A549 (cell line): ENCODE data around the gene ERLIN1. TPM values are rescaled to one million over a fixed set of nuclear protein-coding genes. Genes with fewer than 3 reads are reported as not detected.
A peak's percentile ranks its signal among the peaks of the same experiment; 100 is the strongest.

ENCODE experiments used
- ATAC-seq, 2 experiments: fragments of 200-7000 bp in 1 of 2; fragments of >200 bp in 1 of 2; cut with Nextera tagmentation in 1 of 2; cut with Tn5 transposase in 1 of 2; 3 replicates each; pipeline versions ENCODE4 v1.8.0 to v1.9.1; 2018 to 2020; ENCODE audit warnings: mild to moderate bottlenecking in 1 of 2, moderate library complexity in 1 of 2
- CTCF ChIA-PET: fragments of 300-600 bp; sonication (Branson Sonifier 250); formaldehyde crosslinking; extraction: SDS; loops from one replicate; lab custom pipeline; 2021; ENCODE audit warnings: antibody characterized with exemption, inconsistent platforms; lab: Yijun Ruan, JAX
- POLR2A ChIA-PET: fragments of 350-600 bp; formaldehyde crosslinking; extraction: SDS; loops from one replicate; lab custom pipeline; 2021; ENCODE audit warnings: antibody characterized with exemption, inconsistent platforms; lab: Yijun Ruan, JAX
- DNase-seq, 2 experiments: peaks; one replicate each; pipeline versions ENCODE4 v3.0.0 to v3.0.0-alpha.2; 2011 to 2016; ENCODE audit warnings: low read depth in 1 of 2, low spot score in 1 of 2
- FAIRE-seq: peaks from 2 replicates; lab custom pipeline; 2011; peaks lifted over from hg19 to GRCh38; lab: Jason Lieb, UNC
- H3K27ac ChIP-seq, 2 experiments: fragments of >200 bp; sonication (Bioruptor Twin); formaldehyde crosslinking; 3 replicates each; pipeline ENCODE4 v1.5.1; 2016 to 2017
- H3K4me1 ChIP-seq: fragments of >200 bp; sonication (Bioruptor Twin); formaldehyde crosslinking; 3 replicates; pipeline ENCODE4 v1.6.1; 2016
- H3K4me2 ChIP-seq: fragments of >200 bp; sonication (Bioruptor Twin); formaldehyde crosslinking; 3 replicates; pipeline ENCODE4 v1.6.1; 2016
- H3K4me3 ChIP-seq: fragments of >200 bp; sonication (Bioruptor Twin); formaldehyde crosslinking; 3 replicates; pipeline ENCODE4 v1.5.1; 2016
- H3K9me3 ChIP-seq: fragments of >200 bp; sonication (Bioruptor Twin); formaldehyde crosslinking; 3 replicates; pipeline ENCODE4 v1.6.1; 2016
- BHLHE40 ChIP-seq: IDR thresholded peaks from 2 replicates; pipeline ENCODE4 v1.6.1; 2012; ENCODE audit warnings: low read depth, low read length, inconsistent platforms
- CEBPB ChIP-seq, 2 experiments: fragments of >200 bp in 1 of 2; sonication (Bioruptor Twin) in 1 of 2; formaldehyde crosslinking in 1 of 2; IDR thresholded peaks; 2 replicates each; pipeline ENCODE4 v1.6.1; 2012 to 2016
- CHD4 ChIP-seq: fragments of 200-600 bp; sonication (generic); IDR thresholded peaks from 2 replicates; pipeline ENCODE4 v1.6.1; 2016; ENCODE audit warnings: antibody characterized with exemption, mild to moderate bottlenecking, borderline replicate concordance
- EP300 ChIP-seq, 2 experiments: fragments of >200 bp; sonication (Bioruptor Twin); formaldehyde crosslinking; IDR thresholded peaks; 2 replicates in 1 of 2; 3 replicates in 1 of 2; pipeline ENCODE4 v1.6.1; 2016 to 2017
- FOSB ChIP-seq: fragments of 250-450 bp; sonication (Bioruptor Pico); IDR thresholded peaks from 2 replicates; pipeline ENCODE4 v1.5.0; 2020; ENCODE audit warnings: mild to moderate bottlenecking, moderate library complexity
- FOSL2 ChIP-seq, 2 experiments: fragments of 450-650 bp in 1 of 2; fragments of >200 bp in 1 of 2; sonication (Bioruptor Twin) in 1 of 2; formaldehyde crosslinking; IDR thresholded peaks; 2 replicates each; pipeline versions ENCODE4 v1.5.0 to v1.6.1; 2016 to 2020; ENCODE audit warnings: mild to moderate bottlenecking in 1 of 2, moderate library complexity in 1 of 2
- GATA3 ChIP-seq: IDR thresholded peaks from 2 replicates; pipeline ENCODE4 v1.6.1; 2012; ENCODE audit warnings: borderline replicate concordance
- HDAC2 ChIP-seq: fragments of 200-600 bp; sonication (generic); IDR thresholded peaks from 2 replicates; pipeline ENCODE4 v1.6.1; 2016
- HEYL ChIP-seq: fragments of 250-450 bp; sonication (Bioruptor Pico); IDR thresholded peaks from 2 replicates; pipeline ENCODE4 v1.8.0; 2021; ENCODE audit warnings: mild to moderate bottlenecking, moderate library complexity
- HOXA7 ChIP-seq: fragments of 250-450 bp; sonication (Bioruptor Pico); IDR thresholded peaks from 2 replicates; pipeline ENCODE4 v1.5.0; 2020; ENCODE audit warnings: mild to moderate bottlenecking, moderate library complexity
- HOXB13 ChIP-seq: fragments of 250-450 bp; sonication (Bioruptor Pico); IDR thresholded peaks from 2 replicates; pipeline ENCODE4 v1.5.0; 2020; ENCODE audit warnings: low read depth, mild to moderate bottlenecking, moderate library complexity
- HOXB5 ChIP-seq: fragments of 250-450 bp; sonication (Bioruptor Pico); IDR thresholded peaks from 2 replicates; pipeline ENCODE4 v1.5.0; 2020; ENCODE audit warnings: mild to moderate bottlenecking, moderate library complexity
- JUN ChIP-seq, 2 experiments: fragments of >200 bp; sonication (Bioruptor Twin); formaldehyde crosslinking; IDR thresholded peaks; 2 replicates in 1 of 2; 3 replicates in 1 of 2; pipeline ENCODE4 v1.6.1; 2016 to 2017
- KDM1A ChIP-seq: fragments of 200-600 bp; sonication (generic); IDR thresholded peaks from 2 replicates; pipeline ENCODE4 v1.6.1; 2016; ENCODE audit warnings: low read depth, mild to moderate bottlenecking
- MAFK ChIP-seq: fragments of 450-650 bp; IDR thresholded peaks from 2 replicates; pipeline ENCODE4 v1.6.1; 2014; ENCODE audit not compliant: partially characterized antibody
- MYC ChIP-seq: IDR thresholded peaks from 2 replicates; pipeline ENCODE4 v1.6.1; 2012; ENCODE audit warnings: mild to moderate bottlenecking, inconsistent platforms, low read length, improper control_type of control experiment, borderline replicate concordance
- NPAS2 ChIP-seq: fragments of 250-450 bp; sonication (Bioruptor Pico); IDR thresholded peaks from 2 replicates; pipeline ENCODE4 v1.8.0; 2022; ENCODE audit warnings: mild to moderate bottlenecking, moderate library complexity, borderline replicate concordance
- NR3C1 ChIP-seq: fragments of >200 bp; sonication (Bioruptor Twin); formaldehyde crosslinking; IDR thresholded peaks from 3 replicates; pipeline ENCODE4 v1.6.1; 2017
- PHF8 ChIP-seq: fragments of 200-600 bp; sonication (generic); IDR thresholded peaks from 2 replicates; pipeline ENCODE4 v1.6.1; 2016; ENCODE audit warnings: low read depth, mild to moderate bottlenecking, antibody characterized with exemption, moderate library complexity, borderline replicate concordance
- POLR2AphosphoS2 ChIP-seq: conservative IDR thresholded peaks from 2 replicates; pipeline ENCODE4 v1.6.1; 2012; ENCODE audit warnings: low read length, improper control_type of control experiment, inconsistent platforms
- RAD21 ChIP-seq, 2 experiments: fragments of >200 bp in 1 of 2; sonication (Bioruptor Twin) in 1 of 2; formaldehyde crosslinking in 1 of 2; IDR thresholded peaks in 1 of 2; conservative IDR thresholded peaks in 1 of 2; 2 replicates in 1 of 2; 3 replicates in 1 of 2; pipeline ENCODE4 v1.6.1; 2012 to 2018; ENCODE audit warnings: inconsistent platforms in 1 of 2
- RCOR1 ChIP-seq: fragments of 150-350 bp; IDR thresholded peaks from 2 replicates; pipeline ENCODE4 v1.6.1; 2014; ENCODE audit warnings: antibody characterized with exemption, low read length, low read depth
- RFX5 ChIP-seq: fragments of 450-650 bp; IDR thresholded peaks from 2 replicates; pipeline ENCODE4 v1.7.1; 2014; ENCODE audit warnings: antibody characterized with exemption, mild to moderate bottlenecking, moderate library complexity
- RNF2 ChIP-seq: fragments of 200-600 bp; sonication (generic); IDR thresholded peaks from 2 replicates; pipeline ENCODE4 v1.6.1; 2016; ENCODE audit warnings: low read depth, mild to moderate bottlenecking, antibody characterized with exemption, moderate library complexity, borderline replicate concordance
- SMC3 ChIP-seq: fragments of >200 bp; sonication (Bioruptor Twin); formaldehyde crosslinking; IDR thresholded peaks from 3 replicates; pipeline ENCODE4 v1.6.1; 2018; ENCODE audit warnings: inconsistent platforms
- TFCP2L1 ChIP-seq: fragments of 250-450 bp; sonication (Bioruptor Pico); IDR thresholded peaks from 2 replicates; pipeline ENCODE4 v1.5.0; 2021; ENCODE audit warnings: mild to moderate bottlenecking
- ZFP36 ChIP-seq: fragments of 450-650 bp; IDR thresholded peaks from 2 replicates; pipeline ENCODE4 v1.6.1; 2014; ENCODE audit warnings: borderline replicate concordance; ENCODE audit not compliant: partially characterized antibody
- WGBS: methylation state at CpG from one replicate; pipeline ENCODE4 v1.1.6; 2017; ENCODE audit errors: missing lambda C conversion rate; 5-methylcytosine and 5-hydroxymethylcytosine counted together
- polyA plus RNA-seq, 4 experiments: library from polyadenylated mRNA; depleted of rRNA in 3 of 4; stranded (reverse); fragments of >200 nt; fragmentation: RNase III in 1 of 4; extraction: RNeasy Plus Mini Kit Qiagen cat#74134 plus additional on column Dnase treatment in 1 of 4; gene quantifications; 2 replicates in 3 of 4; 3 replicates in 1 of 4; pipeline ENCODE4 v1.2.3, GENCODE V29; 2011 to 2017
- TF ChIP-seq, protein P1 (sequence below): fragments of 450-650 bp; IDR thresholded peaks from 2 replicates; pipeline ENCODE4 v1.6.1; 2014; ENCODE audit warnings: antibody characterized with exemption
- TF ChIP-seq, protein P2 (sequence below): fragments of 150-350 bp; IDR thresholded peaks from 2 replicates; pipeline ENCODE4 v1.6.1; 2014; ENCODE audit warnings: low read depth, mild to moderate bottlenecking, low read length
- TF ChIP-seq, protein P3 (sequence below): fragments of 250-450 bp; sonication (Bioruptor Pico); IDR thresholded peaks from 2 replicates; pipeline ENCODE4 v1.5.0; 2021; ENCODE audit warnings: mild to moderate bottlenecking, moderate library complexity, borderline replicate concordance
- TF ChIP-seq, protein P4 (sequence below): fragments of >200 bp; sonication (Bioruptor Twin); formaldehyde crosslinking; IDR thresholded peaks from 3 replicates; pipeline ENCODE4 v1.5.1; 2016
- TF ChIP-seq, protein P5 (sequence below): IDR thresholded peaks from 2 replicates; pipeline ENCODE4 v1.6.1; 2012
- TF ChIP-seq, protein P6 (sequence below): fragments of >200 bp; sonication (Bioruptor Twin); formaldehyde crosslinking; IDR thresholded peaks from 2 replicates; pipeline ENCODE4 v1.6.1; 2016

The ERLIN1 gene
- polyA plus RNA-seq, 2 of the 4 experiments (the other 2 are of a cell fraction), result 62.8 to 78.4 TPM

DNA sequence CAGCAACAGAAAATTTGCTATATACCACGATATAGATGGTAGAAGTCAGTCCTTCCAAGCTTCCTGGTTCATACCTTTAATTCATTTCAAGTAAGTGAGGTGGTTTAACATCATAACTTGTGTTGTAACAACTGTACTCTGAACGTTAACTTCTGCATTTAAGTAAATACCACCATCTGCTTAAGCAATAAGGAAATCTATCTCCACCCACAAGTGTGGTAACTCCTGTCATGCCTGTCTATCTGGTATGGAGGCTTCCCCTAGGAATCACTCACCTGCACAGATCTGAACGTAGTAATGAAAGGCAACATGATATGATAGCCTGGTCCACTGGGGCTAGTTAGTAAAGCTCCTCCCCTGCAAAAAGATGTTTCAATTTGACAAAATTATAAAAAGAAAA, 2.3 kb downstream of the ERLIN1 start:
- H3K4me2 ChIP-seq, result peak overlapping the region; percentile 93; the same call in 1 of the 3 replicates
- ChIA-PET POLR2A (no interaction called here), CTCF (interaction anchor here (1.3 kb wide), 1 partner anchor 8 kb away, joined by 3 read pairs; no protein-coding TSS in a partner anchor)
- no peaks in the 10 kb centered on the region for H3K9me3 ChIP-seq
- no peak for FAIRE-seq
- ATAC-seq, result no peak
- WGBS, result 52% methylated on average over 3 of the region's 3 CpGs
- no peak overlapping the region for H3K27ac ChIP-seq
- no peak overlapping the region for H3K4me3 ChIP-seq
- peak in 1 of 2 experiments; percentile 11 for DNase-seq
- TF ChIP-seq PHF8 (no peak), MAFK (no peak), RAD21 (conservative IDR thresholded peaks at IDR 0.05 in 1 of 2, IDR thresholded peaks at IDR 0.05 in 1 of 2) (no peak), POLR2AphosphoS2 (no peak), RFX5 (no peak), HOXA7 (CRISPR knock-in tag) (no peak), GATA3 (no peak), RCOR1 (no peak), ZFP36 (no peak), EP300 (IDR thresholded peaks at IDR 0.05) (no peak), SMC3 (no peak), JUN (IDR thresholded peaks at IDR 0.05) (no peak)
- TF ChIP-seq, protein P1, sequence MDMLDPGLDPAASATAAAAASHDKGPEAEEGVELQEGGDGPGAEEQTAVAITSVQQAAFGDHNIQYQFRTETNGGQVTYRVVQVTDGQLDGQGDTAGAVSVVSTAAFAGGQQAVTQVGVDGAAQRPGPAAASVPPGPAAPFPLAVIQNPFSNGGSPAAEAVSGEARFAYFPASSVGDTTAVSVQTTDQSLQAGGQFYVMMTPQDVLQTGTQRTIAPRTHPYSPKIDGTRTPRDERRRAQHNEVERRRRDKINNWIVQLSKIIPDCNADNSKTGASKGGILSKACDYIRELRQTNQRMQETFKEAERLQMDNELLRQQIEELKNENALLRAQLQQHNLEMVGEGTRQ, result no peak
- TF ChIP-seq, protein P2, sequence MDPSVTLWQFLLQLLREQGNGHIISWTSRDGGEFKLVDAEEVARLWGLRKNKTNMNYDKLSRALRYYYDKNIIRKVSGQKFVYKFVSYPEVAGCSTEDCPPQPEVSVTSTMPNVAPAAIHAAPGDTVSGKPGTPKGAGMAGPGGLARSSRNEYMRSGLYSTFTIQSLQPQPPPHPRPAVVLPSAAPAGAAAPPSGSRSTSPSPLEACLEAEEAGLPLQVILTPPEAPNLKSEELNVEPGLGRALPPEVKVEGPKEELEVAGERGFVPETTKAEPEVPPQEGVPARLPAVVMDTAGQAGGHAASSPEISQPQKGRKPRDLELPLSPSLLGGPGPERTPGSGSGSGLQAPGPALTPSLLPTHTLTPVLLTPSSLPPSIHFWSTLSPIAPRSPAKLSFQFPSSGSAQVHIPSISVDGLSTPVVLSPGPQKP, result no peak
- TF ChIP-seq, all 56 proteins: peak for 0
- peaks cover 31% of the 10 kb centered on the region for H3K4me1 ChIP-seq

DNA sequence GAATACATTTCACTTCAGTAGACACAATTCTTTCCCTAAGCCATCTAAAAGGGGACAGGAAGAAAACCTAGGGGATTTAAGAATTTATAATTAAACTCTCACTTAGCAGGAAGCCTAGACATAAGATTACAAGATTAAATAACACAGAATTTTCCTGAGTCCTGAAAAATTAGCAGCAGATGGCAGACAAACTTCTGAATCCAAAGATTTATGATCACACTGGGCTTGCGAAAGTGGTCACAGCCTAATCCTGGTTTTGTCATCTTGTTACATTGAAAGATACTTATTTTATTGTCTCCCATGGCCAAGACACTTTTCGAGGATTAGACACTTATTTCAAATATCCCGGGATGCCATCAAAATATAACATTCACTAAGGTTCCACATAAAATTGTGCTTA, 2.9 kb downstream of the ERLIN1 start:
- no peak overlapping the region for H3K27ac ChIP-seq
- ATAC-seq (no peak), FAIRE-seq (no peak), DNase-seq (no peak)
- no peaks in the 10 kb centered on the region for H3K9me3 ChIP-seq
- no peak overlapping the region for H3K4me3 ChIP-seq
- WGBS, result 70% methylated on average over 3 of the region's 3 CpGs
- H3K4me2 ChIP-seq, result no peak overlapping the region
- TF ChIP-seq BHLHE40 (no peak), HDAC2 (no peak), CEBPB (IDR thresholded peaks at IDR 0.05) (no peak), TFCP2L1 (CRISPR knock-in tag) (no peak), FOSL2 (IDR thresholded peaks at IDR 0.05) (no peak), FOSL2 (CRISPR knock-in tag; IDR thresholded peaks at IDR 0.05) (no peak), HOXB5 (CRISPR knock-in tag) (no peak), RNF2 (no peak), HEYL (CRISPR knock-in tag) (no peak), FOSB (no peak), CHD4 (no peak), MAFK (no peak), NR3C1 (no peak), HOXB13 (CRISPR knock-in tag) (no peak), NPAS2 (CRISPR knock-in tag) (no peak), KDM1A (no peak), MYC (no peak)
- TF ChIP-seq, protein P3, sequence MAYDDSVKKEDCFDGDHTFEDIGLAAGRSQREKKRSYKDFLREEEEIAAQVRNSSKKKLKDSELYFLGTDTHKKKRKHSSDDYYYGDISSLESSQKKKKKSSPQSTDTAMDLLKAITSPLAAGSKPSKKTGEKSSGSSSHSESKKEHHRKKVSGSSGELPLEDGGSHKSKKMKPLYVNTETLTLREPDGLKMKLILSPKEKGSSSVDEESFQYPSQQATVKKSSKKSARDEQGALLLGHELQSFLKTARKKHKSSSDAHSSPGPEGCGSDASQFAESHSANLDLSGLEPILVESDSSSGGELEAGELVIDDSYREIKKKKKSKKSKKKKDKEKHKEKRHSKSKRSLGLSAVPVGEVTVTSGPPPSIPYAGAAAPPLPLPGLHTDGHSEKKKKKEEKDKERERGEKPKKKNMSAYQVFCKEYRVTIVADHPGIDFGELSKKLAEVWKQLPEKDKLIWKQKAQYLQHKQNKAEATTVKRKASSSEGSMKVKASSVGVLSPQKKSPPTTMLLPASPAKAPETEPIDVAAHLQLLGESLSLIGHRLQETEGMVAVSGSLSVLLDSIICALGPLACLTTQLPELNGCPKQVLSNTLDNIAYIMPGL, result no peak
- TF ChIP-seq, protein P4, sequence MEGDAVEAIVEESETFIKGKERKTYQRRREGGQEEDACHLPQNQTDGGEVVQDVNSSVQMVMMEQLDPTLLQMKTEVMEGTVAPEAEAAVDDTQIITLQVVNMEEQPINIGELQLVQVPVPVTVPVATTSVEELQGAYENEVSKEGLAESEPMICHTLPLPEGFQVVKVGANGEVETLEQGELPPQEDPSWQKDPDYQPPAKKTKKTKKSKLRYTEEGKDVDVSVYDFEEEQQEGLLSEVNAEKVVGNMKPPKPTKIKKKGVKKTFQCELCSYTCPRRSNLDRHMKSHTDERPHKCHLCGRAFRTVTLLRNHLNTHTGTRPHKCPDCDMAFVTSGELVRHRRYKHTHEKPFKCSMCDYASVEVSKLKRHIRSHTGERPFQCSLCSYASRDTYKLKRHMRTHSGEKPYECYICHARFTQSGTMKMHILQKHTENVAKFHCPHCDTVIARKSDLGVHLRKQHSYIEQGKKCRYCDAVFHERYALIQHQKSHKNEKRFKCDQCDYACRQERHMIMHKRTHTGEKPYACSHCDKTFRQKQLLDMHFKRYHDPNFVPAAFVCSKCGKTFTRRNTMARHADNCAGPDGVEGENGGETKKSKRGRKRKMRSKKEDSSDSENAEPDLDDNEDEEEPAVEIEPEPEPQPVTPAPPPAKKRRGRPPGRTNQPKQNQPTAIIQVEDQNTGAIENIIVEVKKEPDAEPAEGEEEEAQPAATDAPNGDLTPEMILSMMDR, result no peak
- TF ChIP-seq, protein P5, sequence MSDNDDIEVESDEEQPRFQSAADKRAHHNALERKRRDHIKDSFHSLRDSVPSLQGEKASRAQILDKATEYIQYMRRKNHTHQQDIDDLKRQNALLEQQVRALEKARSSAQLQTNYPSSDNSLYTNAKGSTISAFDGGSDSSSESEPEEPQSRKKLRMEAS, result no peak
- TF ChIP-seq, protein P6, sequence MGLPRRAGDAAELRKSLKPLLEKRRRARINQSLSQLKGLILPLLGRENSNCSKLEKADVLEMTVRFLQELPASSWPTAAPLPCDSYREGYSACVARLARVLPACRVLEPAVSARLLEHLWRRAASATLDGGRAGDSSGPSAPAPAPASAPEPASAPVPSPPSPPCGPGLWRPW, result no peak
- peaks cover 28% of the 10 kb centered on the region for H3K4me1 ChIP-seq
- POLR2A ChIA-PET, result no interaction called here
- CTCF ChIA-PET, result interaction anchor here (1.0 kb wide), 1 partner anchor 137 kb away, joined by 4 read pairs; no protein-coding TSS in a partner anchor
